Stimulated activated CD8-positive, alpha-beta memory T cell treated with anti-CD3 and anti-CD28 coated beads, Interleukin-7, amount 100 ng/mL, for 1 hour (primary cell): Measurements from ENCODE around the gene TWIST1.

Source experiments
- DNase-seq, 2 donors: peaks; one replicate each; pipeline ENCODE4 v3.0.0-alpha.2; 2020; ENCODE audit warnings: low read depth in 2 of 2

The TWIST1 gene

DNA sequence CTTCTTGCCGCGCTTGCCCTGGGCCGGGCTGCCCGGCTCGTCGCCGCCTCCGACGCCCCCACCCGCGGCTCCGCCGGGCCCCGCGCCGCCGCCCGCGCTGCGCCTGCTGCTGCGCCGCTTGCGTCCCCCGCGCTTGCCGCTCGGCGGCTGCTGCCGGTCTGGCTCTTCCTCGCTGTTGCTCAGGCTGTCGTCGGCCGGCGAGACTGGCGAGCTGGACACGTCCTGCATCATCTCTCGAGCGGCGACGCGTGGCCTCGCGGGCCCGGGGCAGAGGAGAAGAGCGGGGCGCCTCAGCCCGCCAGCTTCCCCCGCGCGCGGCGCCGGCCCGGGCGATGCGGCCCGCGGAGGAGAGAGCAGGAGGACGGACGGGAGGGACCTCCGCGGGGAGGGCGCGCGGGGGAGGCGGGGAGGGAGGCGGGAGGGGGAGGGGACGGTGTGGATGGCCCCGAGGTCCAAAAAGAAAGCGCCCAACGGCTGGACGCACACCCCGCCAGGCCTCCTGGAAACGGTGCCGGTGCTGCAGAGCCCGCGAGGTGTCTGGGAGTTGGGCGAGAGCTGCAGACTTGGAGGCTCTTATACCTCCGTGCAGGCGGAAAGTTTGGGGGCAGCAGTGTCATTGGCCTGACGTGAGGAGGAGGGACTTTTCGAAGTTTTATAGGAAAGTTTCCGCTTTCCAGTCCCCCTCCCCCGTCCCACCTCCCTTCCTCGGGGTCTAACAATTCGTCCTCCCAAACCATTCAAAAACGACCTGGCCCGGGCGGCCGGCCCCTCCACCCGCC is at the start of gene TWIST1:
Gene TWIST1 (minus strand): TSS at position 546 of the 779 bp plus-strand sequence. CDS start 315 bp downstream, at position 231.
- no peak for DNase-seq

DNA sequence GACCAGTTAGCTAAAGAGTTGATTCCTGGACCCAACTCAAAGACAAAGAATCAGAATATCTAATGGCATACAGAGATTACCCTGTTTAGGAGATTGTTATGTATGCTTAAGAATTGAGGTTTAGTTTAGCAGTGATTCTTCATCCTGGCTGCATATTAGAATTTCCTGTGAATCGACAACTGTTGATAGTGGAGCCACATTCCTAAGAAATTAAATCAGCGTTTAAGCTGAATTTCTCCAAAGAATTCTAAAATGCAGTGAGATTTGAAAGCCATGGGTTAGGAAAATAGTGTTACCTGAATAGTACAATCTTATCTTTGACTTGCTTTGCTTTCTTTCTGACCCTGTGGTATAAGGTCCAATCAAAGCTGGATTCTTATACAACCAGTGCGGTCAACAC is 44.2 kb upstream of the TWIST1 start:
- no peak for DNase-seq

DNA sequence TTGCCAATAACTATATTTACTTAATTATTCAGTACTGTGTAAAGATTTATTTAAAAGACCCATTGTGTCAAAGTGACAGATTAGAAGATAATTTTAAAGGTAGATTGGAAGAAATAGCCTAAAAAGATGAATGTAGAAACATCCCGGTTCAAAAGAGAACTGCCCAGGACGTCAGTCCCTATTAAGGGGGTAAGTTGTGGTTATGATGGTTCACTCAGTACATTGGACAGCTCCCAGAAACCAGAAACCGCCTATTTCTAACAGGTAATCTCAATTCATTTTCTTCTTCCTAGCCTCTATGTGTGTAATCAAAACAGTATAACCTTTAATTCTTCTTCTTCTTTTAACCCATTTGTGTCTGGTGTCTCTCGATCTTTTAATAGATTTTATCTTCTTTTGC is 29.3 kb upstream of the TWIST1 start:
- DNase-seq: no peak

DNA sequence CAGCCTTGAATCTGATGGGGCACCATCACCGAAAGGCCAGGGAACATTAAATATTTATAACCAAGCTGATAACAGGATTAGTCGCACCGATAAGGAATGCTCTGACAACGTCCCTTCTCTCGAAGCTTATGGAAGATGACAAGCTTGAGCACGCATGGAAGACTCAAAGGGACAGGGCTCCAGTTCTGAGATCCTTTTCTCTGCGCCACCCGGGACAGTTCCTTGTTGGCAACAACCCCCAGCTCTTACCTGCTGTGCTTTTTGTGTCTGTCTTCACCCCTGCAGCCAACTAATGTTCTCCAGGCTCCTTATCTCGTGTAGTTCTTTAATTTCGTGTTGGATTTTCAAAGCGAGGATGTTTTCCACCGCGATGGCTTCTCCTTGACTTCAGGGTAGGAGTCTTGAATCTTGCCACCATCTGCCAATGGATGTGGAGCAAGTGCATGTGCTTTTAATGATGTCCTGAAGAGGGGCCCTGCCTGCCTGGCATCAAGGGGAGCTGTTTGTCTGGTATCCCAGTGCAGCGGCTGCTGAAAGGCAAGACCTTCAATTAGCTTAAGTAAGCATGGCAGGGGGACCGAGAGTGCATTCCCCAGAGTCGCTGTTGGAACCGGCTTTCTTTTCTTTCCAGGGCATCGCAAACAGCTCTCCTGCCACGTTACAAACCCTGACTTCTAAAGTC is 28.1 kb upstream of the TWIST1 start:
- DNase-seq: no peak

DNA sequence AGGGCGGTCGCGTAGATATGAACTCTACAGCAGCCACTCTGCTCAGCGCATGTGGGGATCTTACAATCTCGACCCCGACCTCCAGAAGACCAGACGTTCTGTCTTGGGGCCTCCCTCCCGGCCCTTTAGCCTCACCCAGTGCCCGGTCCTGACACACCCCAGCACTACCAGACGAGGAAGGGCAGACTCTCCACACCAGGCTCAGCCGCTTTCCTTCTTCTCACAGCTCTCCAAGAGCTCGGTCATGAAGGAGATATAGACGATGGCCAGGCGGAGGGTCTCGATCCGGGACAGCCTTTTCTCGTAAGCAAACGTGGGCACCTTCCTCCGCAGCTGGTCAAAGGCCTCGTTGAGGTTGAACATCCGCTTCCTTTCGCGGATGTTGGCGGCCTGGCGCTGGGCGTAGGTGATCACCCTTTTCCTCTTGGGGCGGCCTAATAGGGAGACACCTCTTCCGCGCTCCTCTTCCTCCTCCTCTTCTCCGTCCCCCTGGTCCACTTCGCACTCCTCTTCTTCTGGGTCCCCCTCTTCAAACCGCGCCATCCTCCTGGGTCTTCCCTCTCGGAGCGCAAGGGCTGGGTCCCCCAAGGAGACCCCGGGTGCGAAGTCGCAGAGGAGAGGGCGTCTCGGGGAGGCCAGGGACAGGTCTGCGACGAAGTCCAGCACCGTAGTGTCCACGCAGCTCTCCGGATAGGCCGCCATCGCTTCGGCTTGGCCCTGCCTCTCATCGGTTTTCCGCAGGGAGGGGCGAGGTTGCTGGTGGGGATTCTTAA is 27.4 kb upstream of the TWIST1 start, which contains the start of gene FERD3L:
Gene FERD3L (minus strand): TSS at position 761 of the 773 bp plus-strand sequence. CDS start 59 bp downstream, at position 702.
- no peak for DNase-seq

DNA sequence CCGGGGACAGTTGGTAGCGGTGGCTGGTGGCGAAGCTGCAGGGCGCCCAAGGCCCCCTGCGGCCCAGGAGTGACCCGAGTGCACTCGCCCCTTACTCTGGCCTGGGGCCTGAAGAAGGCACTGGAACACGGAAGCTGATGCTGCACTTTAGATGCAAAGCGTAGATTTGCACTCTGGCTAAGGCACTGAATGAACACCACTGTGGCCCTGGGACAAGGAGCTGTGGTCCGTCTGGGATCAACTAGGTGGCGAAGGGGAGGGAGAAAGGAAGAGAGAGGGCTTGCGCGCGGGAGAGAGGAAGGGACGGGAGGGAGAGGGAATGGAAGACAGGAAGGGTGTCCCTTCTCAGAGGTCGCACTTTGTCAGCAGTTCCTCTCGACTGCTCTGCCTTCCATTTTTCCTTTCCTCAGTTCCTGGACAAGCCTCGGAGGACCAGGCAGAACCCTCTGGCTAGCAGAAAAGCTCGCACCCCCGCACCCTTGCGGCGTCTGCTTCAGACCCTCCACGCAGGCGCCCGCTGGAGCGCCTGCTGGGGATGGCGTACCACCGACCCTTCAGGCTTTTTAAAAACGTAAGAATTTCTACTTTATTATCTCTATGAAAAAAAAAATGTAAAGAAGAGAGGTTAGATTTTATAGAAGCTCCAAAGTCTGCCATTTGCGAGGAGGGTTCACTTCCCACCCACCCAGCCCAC is 26.6 kb upstream of the TWIST1 start:
- DNase-seq: no peak

DNA sequence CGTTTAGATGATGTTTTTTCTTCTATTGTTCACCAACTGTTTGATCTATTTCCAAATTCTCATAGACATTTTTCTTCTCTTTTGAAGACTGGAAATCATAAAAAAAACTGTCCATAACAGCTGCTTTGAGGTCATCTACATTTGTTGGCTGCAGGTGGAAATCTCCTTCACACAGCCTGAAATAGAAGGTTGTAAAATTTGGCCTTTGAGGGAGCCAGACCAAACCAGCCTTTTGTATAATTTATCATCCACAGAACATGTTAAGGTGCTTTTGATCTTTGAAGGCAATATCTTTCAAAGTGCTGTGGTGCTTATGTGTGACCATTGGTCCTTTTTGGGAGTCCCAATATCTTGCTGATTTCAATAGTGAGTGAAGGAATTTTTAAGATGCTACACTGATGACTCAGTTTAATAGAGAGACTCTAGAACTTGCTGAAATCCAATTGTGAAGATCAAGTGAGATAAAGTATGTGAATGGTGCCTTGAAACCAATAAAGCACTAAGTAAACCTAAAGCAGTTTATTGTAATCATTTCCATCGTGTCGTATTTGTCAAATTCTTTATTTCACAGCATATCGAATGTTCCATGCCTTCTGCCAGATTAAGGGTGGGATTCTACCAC is 22.4 kb upstream of the TWIST1 start:
- DNase-seq: no peak

DNA sequence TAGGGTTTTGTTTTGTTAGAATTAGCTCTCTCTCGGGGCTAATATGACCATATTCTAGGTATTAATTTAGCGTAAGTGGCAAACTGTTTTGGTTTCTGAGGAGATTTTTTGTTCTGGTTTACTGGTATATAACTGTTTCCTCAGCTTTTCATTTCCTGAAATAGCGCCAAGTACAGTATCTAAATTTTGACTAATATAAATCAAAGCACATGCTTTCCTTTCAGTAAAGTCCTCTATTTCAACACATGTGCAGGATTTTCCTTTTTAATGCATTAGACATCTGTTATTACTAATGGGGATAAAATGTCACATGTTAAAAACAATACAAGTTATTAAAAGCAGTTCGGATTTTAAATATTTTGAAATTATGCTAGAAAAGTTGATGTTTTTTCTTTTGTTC is 16.4 kb upstream of the TWIST1 start:
- DNase-seq: no peak

DNA sequence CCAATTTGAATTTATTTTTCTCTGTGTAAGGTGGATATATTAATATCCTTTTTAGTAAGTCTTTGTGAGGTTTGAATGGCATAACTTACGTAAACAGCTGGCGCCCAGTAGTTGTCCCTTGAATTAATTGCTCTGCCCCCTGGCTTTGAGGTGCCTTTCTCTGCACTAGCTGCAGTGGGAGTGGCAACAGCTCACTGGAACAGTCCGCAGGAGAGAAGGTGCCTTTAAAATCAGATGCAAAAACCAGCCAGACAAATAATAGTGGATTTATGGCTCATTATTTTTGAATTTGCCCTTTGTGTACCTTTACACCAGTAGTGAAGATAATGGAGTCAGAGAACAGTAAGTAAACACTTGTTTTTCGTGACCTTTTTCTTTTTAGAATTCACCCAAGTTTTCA is 16.0 kb upstream of the TWIST1 start:
- DNase-seq: no peak

DNA sequence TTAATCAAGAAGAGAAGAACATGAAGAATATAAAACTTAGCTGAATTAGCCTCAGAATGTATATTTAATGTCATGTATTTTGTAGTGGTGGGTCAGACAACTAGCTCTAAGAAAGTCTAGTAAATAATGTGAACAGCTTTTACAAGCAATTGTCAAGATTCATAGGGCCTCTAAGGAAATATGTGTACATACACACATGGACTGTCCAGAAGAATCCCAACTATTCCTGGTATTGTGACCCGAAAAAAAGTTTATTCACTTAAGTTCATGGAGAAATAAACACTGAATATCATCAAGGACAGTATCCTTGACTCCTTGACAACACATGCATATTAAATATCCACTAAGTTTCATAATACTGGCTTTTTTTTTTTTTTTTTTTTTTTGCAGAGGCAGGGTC is 11.4 kb upstream of the TWIST1 start:
- no peak for DNase-seq

DNA sequence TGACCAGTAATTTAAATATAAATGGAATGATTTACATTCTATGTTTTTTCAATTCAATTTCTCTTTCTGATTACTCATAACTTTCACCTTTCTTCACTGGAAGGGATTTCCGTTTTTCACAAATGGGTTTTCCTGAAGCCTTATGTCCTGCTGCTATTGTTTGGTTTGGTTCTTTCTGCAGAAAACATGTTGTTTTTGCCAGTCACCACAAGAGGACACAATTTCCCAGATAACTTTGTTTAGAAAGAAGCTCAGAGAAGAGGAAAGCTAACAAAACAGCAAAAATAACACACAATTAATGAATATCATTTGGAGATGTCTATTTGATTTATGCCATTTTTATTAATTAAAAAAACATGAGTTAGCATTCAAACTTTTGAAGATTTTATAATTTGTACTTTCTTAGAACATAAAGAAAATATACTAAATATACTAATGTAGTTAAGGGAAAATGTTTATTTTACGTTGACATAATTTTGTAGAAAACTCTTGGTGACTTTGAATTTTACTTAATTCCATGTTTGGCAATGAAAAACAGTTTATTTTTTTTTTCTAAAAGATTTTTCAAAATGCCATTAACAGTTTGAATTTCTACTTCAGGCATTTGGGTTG is 4.6 kb upstream of the TWIST1 start:
- no peak for DNase-seq

DNA sequence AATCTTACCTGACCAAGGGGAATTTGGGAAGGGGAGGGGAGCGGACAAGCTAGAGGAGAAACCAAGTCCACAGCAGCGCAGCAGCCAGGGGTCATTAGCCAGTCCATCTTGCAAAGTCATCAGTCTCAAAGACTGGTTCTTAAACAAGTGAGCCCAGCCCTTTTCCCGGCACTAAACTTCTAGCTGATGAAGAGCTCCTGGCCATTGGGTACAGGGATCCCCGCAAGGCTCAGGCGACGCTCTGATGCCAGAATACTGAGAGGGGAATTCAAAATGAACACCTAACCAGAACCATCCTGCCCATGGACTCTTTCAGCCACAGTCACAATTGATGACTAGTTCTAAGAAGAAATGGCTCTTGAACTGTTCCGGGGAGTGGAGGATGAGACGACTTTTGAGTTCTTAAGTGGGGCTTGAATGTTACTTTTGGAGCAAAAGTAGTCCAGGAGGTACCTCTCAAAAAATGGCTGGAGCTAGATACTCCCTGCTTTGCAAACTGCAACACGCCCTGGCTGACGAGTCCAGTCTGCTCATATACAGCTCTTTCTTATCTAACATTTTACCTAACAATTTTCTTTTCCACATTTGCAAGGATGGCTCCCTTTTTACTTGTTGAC is 2.5 kb upstream of the TWIST1 start:
- no peak for DNase-seq

DNA sequence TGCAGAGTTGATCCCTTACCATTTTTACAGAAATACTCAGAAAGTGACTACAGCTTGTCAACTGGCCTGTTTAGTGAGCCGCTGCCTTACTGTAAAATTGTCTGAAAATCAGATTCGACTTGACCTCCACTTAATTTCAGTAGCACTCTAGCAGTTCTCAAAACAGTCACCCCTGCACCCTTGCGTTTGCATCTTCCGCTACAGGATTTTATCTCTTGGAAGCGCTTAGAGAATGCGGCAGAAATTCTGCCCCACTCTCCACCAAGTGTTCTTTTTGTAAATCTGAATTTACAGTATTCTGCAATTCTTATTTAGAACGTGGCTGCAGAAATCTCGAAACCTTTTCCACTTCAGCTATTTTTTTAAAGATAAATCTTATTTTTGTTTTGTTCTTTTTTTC is 1.9 kb upstream of the TWIST1 start:
- no peak for DNase-seq

DNA sequence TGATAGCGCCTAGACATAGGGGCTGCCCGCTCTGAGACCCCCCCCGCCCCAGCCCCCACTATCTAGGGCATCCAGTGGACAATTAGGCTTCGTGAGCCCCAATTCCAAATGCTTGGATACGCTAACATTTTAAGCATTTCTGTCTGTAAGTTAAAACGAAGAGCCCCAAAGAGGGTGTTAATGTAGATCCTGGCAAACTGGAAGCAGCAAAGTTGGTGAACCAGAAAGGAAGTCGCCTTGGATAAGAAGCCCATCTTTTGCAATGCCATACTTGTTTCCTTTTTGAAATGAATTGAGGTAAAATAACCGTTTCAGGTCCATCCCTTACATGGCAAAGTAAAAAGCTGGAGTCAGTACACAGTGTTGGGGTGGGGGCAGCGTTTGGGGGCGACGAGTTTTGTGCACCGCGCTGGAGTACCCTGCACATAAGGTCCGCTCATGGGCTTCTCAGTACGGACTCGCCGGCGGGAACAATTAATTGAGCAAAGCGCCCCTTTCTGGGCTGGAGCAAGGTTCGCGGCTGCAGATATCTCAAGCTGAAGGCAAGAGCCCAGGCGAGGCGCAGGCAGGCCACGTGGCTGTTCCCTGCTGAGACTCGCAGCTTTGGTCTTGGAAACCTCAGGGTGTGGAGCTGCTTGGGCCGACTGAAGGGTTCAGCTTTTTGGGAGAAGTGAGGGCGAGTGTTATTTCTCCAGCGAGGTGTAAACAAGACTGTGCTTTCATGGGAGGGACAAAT is 1.4 kb upstream of the TWIST1 start:
- no peak for DNase-seq

DNA sequence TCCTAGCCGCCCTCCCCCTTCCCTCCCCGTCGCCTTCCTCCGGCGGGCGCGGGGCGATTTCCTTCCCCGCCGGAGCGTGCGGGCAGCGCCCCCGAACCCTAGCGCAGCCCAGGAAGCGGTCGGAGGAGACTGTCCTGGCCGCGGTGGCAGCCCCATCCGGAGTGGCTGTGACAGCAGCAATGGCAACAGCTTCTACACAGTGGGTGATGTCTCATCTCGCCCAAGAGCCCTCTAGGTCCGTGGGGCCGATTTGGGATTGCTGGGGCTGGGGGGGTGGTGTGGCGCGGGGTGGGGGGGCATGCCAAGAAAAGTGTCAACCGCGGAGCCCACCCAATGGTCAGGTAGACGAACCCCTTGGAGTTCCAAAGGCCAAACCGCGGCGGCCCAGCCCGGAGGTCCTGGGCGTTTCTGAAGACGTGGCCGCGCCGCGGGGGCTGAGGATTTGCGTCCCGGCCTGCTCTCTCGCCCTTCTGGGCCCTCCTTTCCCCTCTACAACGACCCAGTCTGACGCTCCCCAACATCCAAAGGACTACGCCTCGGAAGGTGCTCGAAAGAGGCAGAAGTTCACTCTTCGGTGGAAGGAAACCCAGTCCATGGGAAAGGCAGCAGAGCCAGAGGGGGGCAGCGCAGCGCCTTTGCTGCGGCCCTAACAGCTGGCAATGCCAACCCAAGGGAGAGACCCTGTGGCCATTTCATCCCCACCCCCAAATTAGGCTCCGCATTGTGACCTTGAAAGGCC is 603 bp upstream of the TWIST1 start:
- DNase-seq: no peak

DNA sequence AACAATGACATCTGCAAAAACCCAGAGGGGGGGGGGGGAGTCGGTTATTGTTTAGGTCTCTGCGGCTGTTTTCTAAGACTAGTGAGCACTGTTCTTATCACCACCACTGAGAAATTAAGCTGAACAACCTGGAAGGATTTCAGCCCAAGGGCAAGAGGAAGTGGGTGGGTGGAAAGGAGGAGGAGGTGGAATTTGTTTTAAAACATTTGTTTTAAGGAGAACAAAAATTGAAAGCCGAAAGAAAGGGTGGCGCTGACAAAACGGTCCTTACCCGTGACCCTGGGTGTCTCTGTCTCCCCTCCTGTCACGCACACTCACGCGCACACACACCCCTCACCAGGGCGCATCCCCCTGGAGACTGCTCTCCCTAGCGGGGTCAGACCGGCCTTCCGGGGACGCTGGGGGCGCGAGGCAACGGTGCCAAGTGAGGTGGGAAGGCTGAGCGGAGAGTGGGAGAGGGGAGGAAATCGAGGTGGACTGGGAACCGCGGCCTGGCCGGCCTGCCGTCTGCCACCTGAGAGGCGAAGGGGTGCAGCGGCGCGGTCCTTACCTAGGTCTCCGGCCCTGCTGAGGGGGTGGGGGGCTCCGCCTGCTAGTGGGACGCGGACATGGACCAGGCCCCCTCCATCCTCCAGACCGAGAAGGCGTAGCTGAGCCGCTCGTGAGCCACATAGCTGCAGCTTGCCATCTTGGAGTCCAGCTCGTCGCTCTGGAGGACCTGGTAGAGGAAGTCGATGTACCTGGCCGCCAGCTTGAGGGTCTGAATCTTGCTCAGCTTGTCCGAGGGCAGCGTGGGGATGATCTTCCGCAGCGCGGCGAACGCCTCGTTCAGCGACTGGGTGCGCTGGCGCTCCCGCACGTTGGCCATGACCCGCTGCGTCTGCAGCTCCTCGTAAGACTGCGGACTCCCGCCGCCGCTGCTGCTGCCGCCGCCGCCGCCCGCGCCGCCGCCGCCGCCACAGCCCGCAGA is 1.0 kb downstream of the TWIST1 start:
- DNase-seq: no peak

DNA sequence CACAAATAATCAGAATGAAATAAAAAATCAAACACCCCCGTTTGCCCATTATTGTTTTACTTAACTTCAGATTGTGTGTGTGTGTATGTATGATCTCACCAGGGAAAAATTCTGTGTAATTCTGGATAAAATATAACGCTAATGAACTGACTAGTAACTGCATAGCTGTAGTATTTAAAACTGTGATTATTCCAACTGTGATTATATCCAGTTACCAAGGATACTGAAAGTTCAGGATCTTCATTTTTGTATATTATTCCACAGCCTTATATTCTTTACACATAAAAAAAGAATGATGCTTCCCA is 2.9 kb downstream of the TWIST1 start:
- DNase-seq: no peak

DNA sequence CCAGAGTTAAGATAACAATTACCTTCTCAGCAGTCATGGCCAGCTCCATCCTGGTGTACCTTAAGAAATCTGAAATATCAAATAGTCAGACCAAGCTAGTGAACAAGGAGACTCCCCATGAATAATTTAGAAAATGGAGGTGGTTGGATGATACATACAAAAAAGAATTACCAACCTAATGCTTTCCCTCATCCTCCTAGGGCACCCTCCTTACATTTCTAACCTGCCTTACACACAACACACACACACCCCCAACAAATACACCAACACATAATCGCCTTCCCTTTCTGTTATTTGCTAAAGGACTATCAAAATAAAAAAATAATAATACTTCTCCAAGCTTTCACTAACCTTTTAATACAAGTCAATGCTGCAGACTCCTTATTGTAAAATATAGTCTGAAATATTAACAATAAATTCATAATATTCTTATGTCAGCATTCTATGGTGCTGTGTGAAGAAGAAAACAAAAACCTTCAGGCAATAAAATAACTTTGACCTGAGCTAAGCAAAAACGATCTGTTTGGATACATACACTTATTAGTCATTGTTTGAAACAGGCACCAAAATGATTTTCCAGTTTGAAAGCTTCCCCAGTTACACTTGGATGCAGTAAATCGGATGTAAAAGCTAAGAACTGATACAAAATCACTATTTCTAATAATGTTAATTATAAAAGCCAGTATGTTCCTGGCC is 3.4 kb downstream of the TWIST1 start:
- no peak for DNase-seq
